ELF-1 (cell line): ENCODE data around the gene VPS33B.

Source experiments
- DNase-seq: peaks from one replicate; pipeline ENCODE4 v3.0.0-alpha.2; 2016; ENCODE audit warnings: low read depth, low spot score

VPS33B gene

DNA sequence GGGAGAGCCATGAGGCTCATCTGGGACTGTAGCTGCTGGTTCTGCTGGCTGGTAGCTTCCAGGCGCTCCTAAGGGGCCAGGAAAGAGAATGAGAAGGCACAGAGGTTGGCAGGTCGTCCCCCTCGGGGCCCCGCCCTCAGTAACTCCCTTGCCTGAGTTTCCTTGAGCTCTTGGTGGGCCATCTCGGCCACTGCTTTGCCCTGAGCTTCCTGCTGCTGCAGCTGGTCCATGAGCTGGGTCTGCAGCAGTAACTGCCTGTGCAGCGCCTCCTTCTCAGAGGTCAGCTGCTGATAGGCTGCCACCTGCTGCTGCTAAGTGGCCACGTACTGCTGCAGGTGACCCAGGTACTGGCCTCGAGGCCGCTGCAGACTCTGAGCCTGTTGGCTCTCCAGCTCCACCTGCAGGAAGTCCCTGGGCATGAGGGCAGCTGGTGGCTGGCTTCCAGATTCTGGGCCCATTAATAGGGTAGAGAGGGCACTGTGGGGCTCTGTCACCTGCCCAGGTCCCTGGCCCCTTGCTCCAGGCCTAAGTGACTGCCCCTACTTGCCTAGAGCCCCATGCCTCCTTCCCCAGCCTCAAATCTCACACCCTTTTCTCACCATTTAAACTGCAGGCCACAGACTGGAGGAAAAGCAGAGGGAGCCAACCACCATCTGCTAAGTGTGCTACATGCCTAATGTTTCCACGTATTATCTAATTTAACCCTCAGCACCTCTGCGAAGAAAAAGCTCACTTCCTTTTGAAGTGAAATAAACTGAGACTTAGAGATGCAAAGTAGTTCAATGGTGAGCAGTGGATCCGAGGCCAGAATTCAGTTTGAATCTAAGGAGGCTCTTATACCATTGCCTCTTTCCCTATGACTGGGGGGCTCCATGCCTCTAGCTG is 10.8 kb upstream of the VPS33B start:
- peak; percentile 90 for DNase-seq

DNA sequence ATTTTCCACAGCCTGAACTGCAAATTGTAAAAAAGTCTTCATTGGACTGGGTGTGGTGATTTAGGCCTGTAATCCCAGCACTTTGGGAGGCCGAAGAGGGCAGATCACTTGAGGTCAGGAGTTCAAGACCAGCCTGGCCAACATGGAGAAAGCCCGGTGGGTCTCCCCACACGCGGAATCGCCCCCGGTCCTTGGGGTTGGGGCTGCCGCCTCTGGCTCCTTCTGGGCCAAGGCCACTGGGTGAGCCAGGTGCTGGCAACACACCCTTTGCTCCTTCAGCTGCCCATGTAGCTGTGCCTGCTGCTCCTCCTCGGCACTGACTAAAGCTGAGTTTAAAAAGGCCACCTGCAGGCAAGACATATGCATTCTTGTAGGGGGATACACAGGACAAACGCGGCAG is 9.4 kb upstream of the VPS33B start:
- no peak for DNase-seq

GRCh38 chr15:91027677-91028076 is 5.3 kb upstream of the VPS33B start:
- DNase-seq = no peak

DNA sequence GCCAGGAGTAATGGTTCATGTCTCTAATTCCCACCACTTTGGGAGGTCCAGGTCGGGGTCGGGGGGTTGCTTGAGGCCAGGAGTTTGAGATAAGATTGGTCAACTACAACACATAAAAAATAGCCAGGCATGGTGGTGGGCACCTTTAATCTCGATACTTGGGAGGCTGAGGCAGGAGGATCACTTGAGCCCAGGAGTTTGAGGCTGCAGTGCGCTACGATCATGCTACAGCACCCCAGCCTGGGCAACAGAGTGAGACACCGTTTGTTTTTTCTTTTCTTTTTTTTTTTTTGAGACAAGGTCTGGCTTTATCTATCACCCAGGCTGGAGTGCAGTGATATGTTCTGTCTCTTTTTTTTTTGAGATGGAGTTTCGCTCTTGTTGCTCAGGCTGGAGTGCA is 1.3 kb upstream of the VPS33B start:
- no peak for DNase-seq

DNA sequence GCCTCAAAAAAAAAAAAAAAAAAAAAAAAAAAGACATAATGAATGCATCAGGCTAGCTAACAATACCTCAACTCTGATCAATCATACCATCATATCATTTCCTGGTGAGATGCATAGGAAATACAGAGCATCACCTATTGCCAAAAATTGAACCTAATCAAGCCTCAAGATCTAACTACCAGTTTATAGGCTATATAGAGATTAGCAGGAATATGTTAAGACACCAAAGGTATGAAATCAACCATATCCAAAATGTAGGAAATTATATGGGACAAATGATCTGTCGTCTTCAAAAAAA is 387 bp upstream of the VPS33B start:
- DNase-seq = no peak

- DNase-seq = no peak
Measured at GRCh38 chr15:91021516-91022074, 799 bp downstream of the VPS33B start.

- no peak for DNase-seq
Measured at GRCh38 chr15:91018158-91018557, 4.2 kb downstream of the VPS33B start.

DNA sequence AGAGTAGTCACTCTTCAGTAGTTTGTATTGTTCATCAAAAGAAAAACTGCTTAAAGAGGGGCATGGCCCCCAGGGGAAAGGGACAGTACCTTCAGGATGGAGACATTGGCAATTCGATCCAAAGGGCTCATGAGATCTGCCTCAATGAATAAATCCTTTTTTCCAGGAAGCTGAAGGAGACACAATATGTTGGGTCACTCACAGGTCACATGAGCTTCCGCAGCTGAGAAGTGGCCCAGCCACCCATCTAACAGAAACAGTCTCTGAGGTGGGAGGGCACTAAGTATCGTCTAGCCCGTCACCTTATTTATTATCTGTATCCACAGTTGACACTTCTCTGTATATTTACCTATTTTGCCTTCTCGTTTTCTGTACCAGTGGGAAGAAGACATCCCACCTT is 4.7 kb downstream of the VPS33B start:
- DNase-seq = no peak

DNA sequence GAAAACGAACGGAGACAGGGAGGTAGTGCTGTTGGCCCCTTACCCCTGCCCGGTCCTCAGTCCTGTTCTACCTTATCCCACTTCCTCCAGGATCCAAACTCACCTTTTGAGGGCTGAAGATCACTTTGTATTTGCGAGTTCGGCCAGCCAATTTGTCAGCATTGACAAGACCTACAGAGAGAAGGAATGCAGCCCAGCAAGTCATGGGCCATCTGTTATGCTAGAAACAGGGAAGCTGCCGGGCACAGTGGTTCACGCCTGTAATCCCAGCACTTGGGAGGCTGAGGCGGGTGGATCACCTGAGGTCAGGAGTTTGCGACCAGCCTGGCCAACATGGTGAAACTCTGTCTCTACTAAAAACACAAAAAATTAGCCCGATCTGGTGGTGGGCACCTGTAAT is 8.7 kb downstream of the VPS33B start:
- DNase-seq = peak; percentile 29

DNA sequence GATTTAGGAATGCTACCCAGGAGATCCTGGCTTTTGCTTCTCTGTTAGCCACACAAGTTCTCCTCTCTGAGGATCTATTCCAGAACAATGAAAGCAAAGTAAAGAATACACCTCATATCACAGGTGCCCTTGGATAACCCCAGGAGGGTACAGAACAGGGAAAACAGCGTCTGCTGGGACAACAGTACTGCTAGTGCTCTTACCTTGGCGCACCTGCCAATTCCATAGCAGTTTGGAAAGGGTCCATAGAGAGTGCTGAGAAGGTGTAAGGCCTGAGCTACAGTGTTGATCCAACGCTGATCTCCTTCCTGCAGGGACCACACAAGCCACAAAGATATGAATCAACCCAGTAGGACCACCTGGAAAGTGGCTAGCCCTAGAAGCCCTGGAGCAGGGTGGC is 15.1 kb downstream of the VPS33B start:
- DNase-seq = no peak

GRCh38 chr15:91001209-91001608 is 21.2 kb downstream of the VPS33B start:
- no peak for DNase-seq

DNA sequence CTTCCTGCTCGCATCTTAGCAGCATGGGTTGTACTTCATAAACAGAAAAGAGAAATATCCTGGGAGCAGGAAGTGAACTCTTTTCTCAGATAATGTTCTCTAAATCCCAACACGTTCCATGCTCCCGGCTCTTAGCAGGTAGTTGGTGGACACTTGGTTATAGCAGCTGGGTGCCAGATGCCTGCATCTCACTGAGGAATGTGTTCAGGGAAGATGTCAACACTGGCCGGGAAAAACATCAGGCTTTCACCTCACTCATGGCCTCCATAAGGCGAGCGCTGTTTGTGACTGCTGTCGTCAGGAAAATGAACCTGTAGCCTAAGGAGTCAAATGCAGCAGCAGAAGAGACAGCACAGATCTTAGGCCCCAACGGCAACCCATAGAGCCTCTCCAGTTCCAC is 23.7 kb downstream of the VPS33B start:
- no peak for DNase-seq

DNA sequence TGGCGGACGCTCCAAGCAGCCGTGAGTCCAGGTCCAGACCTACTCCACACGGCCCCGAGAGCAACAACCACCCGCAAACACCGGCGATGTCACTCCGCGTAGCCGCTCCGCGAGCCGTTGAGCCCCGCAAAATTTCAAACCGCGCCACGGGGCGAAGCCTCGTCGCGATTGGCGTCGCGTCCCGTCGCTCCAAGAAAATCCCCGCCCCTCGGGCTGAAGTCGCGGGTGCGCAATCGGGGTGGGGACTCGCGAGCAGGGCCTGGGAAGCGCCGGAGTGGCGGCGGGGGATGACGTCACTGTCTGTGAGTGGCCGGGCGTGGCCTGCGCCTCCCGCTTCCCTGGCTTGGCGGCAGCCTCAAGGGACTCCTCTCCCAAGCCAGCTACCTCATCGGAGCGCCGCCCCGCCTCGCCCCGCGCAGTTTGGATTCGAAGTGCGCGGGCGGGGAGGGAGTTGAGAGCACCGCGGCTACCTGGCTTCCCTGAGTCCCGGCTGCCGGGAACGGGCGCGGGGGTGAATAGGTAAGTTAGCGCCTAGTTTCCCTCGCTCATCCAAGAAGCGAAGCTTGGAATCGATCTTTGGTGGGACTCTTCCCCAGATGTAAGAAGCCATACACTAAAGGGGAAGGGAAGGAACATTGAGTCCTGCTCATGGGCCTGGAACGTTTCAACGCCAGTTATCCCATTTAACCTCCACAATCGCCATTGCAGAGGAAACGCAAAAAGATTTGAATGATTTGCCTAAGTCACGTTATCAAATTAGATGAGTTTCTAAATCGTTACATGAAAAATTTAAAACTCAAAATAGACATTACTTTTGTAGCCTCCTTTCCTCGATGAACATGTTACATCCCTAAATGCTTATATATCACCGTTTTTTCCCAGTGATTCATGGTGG is 27.7 kb downstream of the VPS33B start, which contains the start of gene PRC1:
PRC1 (minus strand) TSS at position 119 of the 895 bp plus-strand sequence; CDS start at position 1, 118 bp downstream.
- peak; percentile 100 for DNase-seq

DNA sequence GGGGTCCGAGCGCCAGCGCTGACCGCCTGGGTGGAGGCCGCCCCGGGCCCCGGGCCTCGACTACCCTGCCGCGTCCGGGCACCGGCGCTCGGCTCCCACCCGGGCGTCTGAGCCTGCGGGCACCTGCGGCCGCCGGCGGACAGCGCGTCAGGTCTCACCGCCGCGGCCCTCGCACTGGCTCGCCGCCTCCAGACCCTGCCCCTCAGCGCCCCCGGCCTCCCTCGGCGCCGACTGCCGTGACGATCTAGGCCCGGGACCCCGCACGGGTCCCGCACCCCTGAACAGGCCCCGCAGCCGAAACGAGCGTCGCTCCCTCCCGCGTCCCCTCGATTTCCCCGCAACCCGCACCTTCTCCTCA is 28.4 kb downstream of the VPS33B start:
- no peak for DNase-seq

DNA sequence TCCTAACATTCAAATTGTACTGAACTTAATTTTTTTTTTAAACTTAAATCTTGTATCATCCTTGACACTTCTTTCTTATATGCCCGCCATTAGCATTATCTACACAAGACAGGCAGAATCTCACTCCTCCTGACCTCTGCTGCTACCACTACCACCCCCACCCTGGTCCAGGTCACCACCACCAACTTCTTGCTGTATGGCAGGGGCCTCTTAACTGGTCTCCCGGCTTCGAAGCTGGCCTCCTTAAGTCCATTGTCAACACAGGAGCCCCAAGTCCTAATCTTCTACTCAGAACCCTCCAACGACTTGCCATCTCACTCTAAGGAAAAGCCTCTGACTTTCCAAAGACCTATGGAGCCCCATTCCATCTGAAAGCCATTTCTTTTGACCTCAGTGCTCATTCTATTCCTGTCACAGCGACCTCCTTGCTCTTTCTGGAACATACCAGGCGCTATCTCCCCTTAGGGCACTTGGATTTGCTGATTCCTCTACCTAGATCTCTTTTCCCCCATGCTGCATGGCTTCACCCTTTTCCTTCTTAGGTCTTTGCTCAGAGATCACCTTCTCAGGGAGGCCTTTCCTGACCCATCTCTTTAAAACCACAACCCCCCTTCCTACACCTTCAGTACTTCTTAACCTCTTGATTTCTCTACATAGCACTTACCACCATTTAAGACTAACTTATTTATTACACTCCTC is 30.7 kb downstream of the VPS33B start:
- DNase-seq = peak; percentile 59

GRCh38 chr15:90990446-90990845 is 31.9 kb downstream of the VPS33B start:
- DNase-seq = no peak

- no peak for DNase-seq
Measured at GRCh38 chr15:90989040-90989768, 33.2 kb downstream of the VPS33B start.

GRCh38 chr15:90988296-90988695 is 34.1 kb downstream of the VPS33B start:
- DNase-seq = peak; percentile 43

- no peak for DNase-seq
Measured at GRCh38 chr15:90987561-90988141, 34.7 kb downstream of the VPS33B start.

GRCh38 chr15:90986790-90987507 is 35.4 kb downstream of the VPS33B start:
- DNase-seq = no peak
